CD4-positive, alpha-beta memory T cell (primary cell): ENCODE measurements around the gene SCRN1. TPM values are rescaled to one million over a fixed set of nuclear protein-coding genes. Genes with fewer than 3 reads are reported as not detected.
"Not testable (repeated sequence)": the region's sequence is repeated elsewhere in the genome, so short reads cannot be mapped to it uniquely, and the experiment has no call there.

Source experiments
- CTCF ChIA-PET: fragments of 350-600 bp; sonication (Branson Sonifier 250); formaldehyde crosslinking; loops from one replicate; lab custom pipeline; 2021; ENCODE audit warnings: inconsistent platforms; ENCODE audit not compliant: partially characterized antibody; lab: Charles Lee
- POLR2A ChIA-PET: fragments of 350-600 bp; sonication (Branson Sonifier 250); formaldehyde crosslinking; loops from one replicate; lab custom pipeline; 2021; ENCODE audit not compliant: partially characterized antibody; lab: Charles Lee
- DNase-seq, 5 donors: peaks; one replicate each; pipeline versions ENCODE4 v3.0.0 to v3.0.0-alpha.2; 2020 to 2022; ENCODE audit warnings: mixed read lengths in 1 of 5
- H3K27ac ChIP-seq: one replicate; pipeline ENCODE4 v1.7.0; 2013; ENCODE audit warnings: low read depth, low read length
- H3K27me3 ChIP-seq: 2 replicates; pipeline ENCODE4 v1.7.0; 2013; ENCODE audit warnings: mild to moderate bottlenecking, low read length, moderate library complexity; ENCODE audit not compliant: insufficient read depth
- H3K36me3 ChIP-seq: 2 replicates; pipeline ENCODE4 v1.7.0; 2013; ENCODE audit warnings: mild to moderate bottlenecking, low read length, moderate library complexity; ENCODE audit not compliant: insufficient read depth
- H3K4me1 ChIP-seq: 2 replicates; pipeline ENCODE4 v1.7.0; 2013; ENCODE audit warnings: mild to moderate bottlenecking, low read length, moderate library complexity; ENCODE audit not compliant: insufficient read depth
- H3K4me3 ChIP-seq, 2 donors: one replicate each; pipeline ENCODE4 v1.7.0; 2013; ENCODE audit warnings: low read length in 2 of 2, mild to moderate bottlenecking in 1 of 2
- H3K9me3 ChIP-seq, 2 donors: one replicate each; pipeline ENCODE4 v1.7.0; 2013; ENCODE audit warnings: low read length in 2 of 2, control low read depth in 1 of 2; ENCODE audit not compliant: control insufficient read depth in 1 of 2
- H3K27ac Mint-ChIP-seq, 7 donors: one replicate each; pipeline ENCODE4 v1.8.0; 2020 to 2021; ENCODE audit warnings: mixed read lengths in 7 of 7, mild to moderate bottlenecking in 6 of 7, inconsistent platforms in 3 of 7, moderate library complexity in 3 of 7
- H3K27me3 Mint-ChIP-seq, 2 donors: one replicate each; pipeline ENCODE4 v1.8.0; 2020 to 2021; ENCODE audit warnings: mixed read lengths in 2 of 2
- H3K36me3 Mint-ChIP-seq, 2 donors: one replicate each; pipeline ENCODE4 v1.8.0; 2020 to 2021; ENCODE audit warnings: mixed read lengths in 2 of 2, inconsistent platforms in 1 of 2, mild to moderate bottlenecking in 1 of 2
- H3K4me1 Mint-ChIP-seq, 4 donors: one replicate each; pipeline ENCODE4 v1.8.0; 2020 to 2021; ENCODE audit warnings: mixed read lengths in 4 of 4, mild to moderate bottlenecking in 1 of 4
- H3K4me3 Mint-ChIP-seq, 8 donors: one replicate each; pipeline ENCODE4 v1.8.0; 2020 to 2021; ENCODE audit warnings: mixed read lengths in 8 of 8, mild to moderate bottlenecking in 7 of 8, moderate library complexity in 6 of 8, inconsistent platforms in 3 of 8
- H3K9me3 Mint-ChIP-seq, 8 donors: one replicate each; pipeline ENCODE4 v1.8.0; 2020 to 2021; ENCODE audit warnings: mixed read lengths in 8 of 8, mild to moderate bottlenecking in 5 of 8, inconsistent platforms in 3 of 8, moderate library complexity in 1 of 8
- intact Hi-C: fragments of 100-400 bp; cut with micrococcal nuclease; formaldehyde crosslinking; loops from one replicate; pipeline ENCODE4 v1.15.1; 2023
- polyA plus RNA-seq, 2 donors: library from polyadenylated mRNA; unstranded; fragments of 300-500 nt; fragmentation: Illumina TruSeq; gene quantifications; one replicate each; pipeline ENCODE4 v1.2.3, GENCODE V29; 2021
- total RNA-seq, 2 experiments: library from RNA; stranded (reverse); gene quantifications; one replicate each; pipeline ENCODE4 v1.2.3, GENCODE V29; 2021

The SCRN1 gene
- total and polyA plus RNA-seq, 4 experiments from 2014 or later = 2.0 to 2.9 (median 2.4) TPM

DNA sequence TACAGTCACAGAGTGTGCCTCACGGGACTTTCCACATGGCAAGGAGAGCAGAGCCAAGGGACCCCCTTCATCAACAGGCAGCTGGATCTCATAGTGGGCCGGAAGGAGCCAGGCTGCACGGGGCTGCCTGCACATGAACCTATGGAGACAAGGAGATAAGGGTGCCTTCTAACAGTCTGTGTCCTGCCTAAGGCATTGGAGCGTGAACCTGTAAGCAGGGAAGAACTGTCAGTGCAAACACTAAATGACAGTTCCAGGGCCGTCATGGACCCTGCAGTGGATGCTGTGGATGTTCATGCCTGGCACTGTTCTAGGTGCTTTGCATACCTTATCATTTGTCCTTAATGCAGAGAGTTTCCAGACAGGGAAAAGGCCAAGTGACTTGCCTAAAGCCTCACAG lies 97.4 kb downstream of the SCRN1 start:
- intact Hi-C loops = no loop called here
- no peak overlapping the region for H3K27ac Mint-ChIP-seq
- DNase-seq = no peak
- H3K27me3 Mint-ChIP-seq = peaks cover 7 to 8% of the 10 kb centered on the region in 2 donors
- Histone ChIP-seq H3K4me1 (no peaks in the 10 kb centered on the region), H3K27me3 (no peaks in the 10 kb centered on the region), H3K9me3 (no peaks in the 10 kb centered on the region), H3K27ac (no peak overlapping the region), H3K4me3 (no peak overlapping the region), H3K36me3 (no peaks in the 10 kb centered on the region)
- no peak overlapping the region for H3K4me3 Mint-ChIP-seq
- H3K4me1 Mint-ChIP-seq = no peaks in the 10 kb centered on the region
- POLR2A ChIA-PET = no interaction called here
- CTCF ChIA-PET = no interaction called here
- peaks cover 0 to 9% (median 2%) of the 10 kb centered on the region in 8 donors for H3K9me3 Mint-ChIP-seq
- no peaks in the 10 kb centered on the region for H3K36me3 Mint-ChIP-seq

- ChIA-PET CTCF (no interaction called here), POLR2A (no interaction called here)
- Histone ChIP-seq H3K4me3 (no peak overlapping the region), H3K27ac (no peak overlapping the region), H3K36me3 (no peaks in the 10 kb centered on the region), H3K4me1 (no peaks in the 10 kb centered on the region), H3K9me3 (no peaks in the 10 kb centered on the region), H3K27me3 (no peaks in the 10 kb centered on the region)
- H3K27ac Mint-ChIP-seq = no peak overlapping the region
- peaks cover 0 to 6% (median 1%) of the 10 kb centered on the region in 8 donors for H3K9me3 Mint-ChIP-seq
- intact Hi-C loops = no loop called here
- no peaks in the 10 kb centered on the region for H3K4me1 Mint-ChIP-seq
- H3K36me3 Mint-ChIP-seq = no peaks in the 10 kb centered on the region
- DNase-seq = no peak
- peaks cover 7 to 8% of the 10 kb centered on the region in 2 donors for H3K27me3 Mint-ChIP-seq
- H3K4me3 Mint-ChIP-seq = no peak overlapping the region
Measured at GRCh38 chr7:29891766-29892165, 97.8 kb downstream of the SCRN1 start.

DNA sequence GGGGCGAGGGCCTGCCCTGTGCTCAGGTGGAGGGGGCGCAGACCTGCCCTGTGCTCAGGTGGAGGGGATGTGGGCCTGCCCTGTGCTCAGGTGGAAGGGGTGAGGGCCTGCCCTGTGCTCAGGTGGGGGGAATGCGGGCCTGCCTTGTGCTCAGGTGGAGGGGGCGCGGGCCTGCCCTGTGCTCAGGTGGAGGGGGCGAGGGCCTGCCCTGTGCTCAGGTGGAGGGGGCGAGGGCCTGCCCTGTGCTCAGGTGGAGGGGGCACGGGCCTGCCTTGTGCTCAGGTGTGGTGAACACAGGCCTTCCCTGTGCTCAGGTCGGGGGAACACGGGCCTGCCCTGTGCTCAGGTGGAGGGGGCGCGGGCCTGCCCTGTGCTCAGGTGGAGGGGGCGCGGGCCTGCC lies 98.8 kb downstream of the SCRN1 start:
- H3K36me3 Mint-ChIP-seq, H3K27me3 Mint-ChIP-seq, H3K27ac ChIP-seq, H3K36me3 ChIP-seq, H3K27ac Mint-ChIP-seq, H3K4me1 Mint-ChIP-seq, H3K27me3 ChIP-seq, POLR2A ChIA-PET, H3K4me3 ChIP-seq, H3K9me3 Mint-ChIP-seq, H3K9me3 ChIP-seq, CTCF ChIA-PET, H3K4me1 ChIP-seq, H3K4me3 Mint-ChIP-seq, DNase-seq, intact Hi-C loops: not testable (repeated sequence)

DNA sequence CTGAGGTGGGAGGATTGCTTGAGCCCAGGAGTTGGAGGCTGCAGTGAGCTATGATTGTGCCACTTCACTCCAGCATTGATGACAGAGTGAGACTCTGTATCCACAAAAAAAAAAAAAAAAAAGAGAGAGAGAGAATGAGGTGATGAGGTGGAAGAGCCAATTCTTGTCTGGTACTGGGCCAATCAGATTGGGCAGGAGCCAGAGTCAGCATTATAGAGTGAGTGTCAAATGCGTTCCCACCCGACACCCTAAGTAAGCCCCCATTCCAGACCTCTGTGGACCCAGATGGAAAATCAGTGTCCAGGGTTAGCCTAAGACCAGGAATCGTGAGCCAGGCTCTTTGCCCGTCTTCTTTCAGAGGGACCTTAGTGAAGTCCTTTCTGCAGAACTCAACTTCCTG lies 99.3 kb downstream of the SCRN1 start:
- no peak overlapping the region for H3K27ac Mint-ChIP-seq
- Histone ChIP-seq H3K36me3 (no peaks in the 10 kb centered on the region), H3K4me3 (no peak overlapping the region), H3K27ac (no peak overlapping the region), H3K27me3 (no peaks in the 10 kb centered on the region), H3K4me1 (no peaks in the 10 kb centered on the region), H3K9me3 (no peaks in the 10 kb centered on the region)
- H3K27me3 Mint-ChIP-seq = peaks cover under 1 to 1% of the 10 kb centered on the region in 2 donors
- no peak for DNase-seq
- H3K4me1 Mint-ChIP-seq = no peaks in the 10 kb centered on the region
- H3K9me3 Mint-ChIP-seq = peaks cover 0 to 2% (median 0%) of the 10 kb centered on the region in 8 donors
- intact Hi-C loops = no loop called here
- ChIA-PET CTCF (no interaction called here), POLR2A (no interaction called here)
- no peak overlapping the region for H3K4me3 Mint-ChIP-seq
- H3K36me3 Mint-ChIP-seq = no peaks in the 10 kb centered on the region

- no peaks in the 10 kb centered on the region for H3K4me1 ChIP-seq
- Mint-ChIP-seq H3K36me3 (no peaks in the 10 kb centered on the region), H3K4me3 (no peak overlapping the region), H3K27me3 (peaks cover 2 to 5% of the 10 kb centered on the region in 2 donors), H3K9me3 (peaks cover 0 to 2% (median 0%) of the 10 kb centered on the region in 8 donors), H3K4me1 (no peaks in the 10 kb centered on the region), H3K27ac (no peak overlapping the region)
- intact Hi-C loops = no loop called here
- no peak overlapping the region for H3K27ac ChIP-seq
- no peaks in the 10 kb centered on the region for H3K9me3 ChIP-seq
- no peaks in the 10 kb centered on the region for H3K27me3 ChIP-seq
- no peak overlapping the region for H3K4me3 ChIP-seq
- no peaks in the 10 kb centered on the region for H3K36me3 ChIP-seq
- ChIA-PET POLR2A (no interaction called here), CTCF (interaction anchor here (0.8 kb wide), 1 partner anchor 73 kb away, joined by 3 read pairs; no protein-coding TSS in a partner anchor)
- DNase-seq = no peak
Measured at GRCh38 chr7:29889288-29889687, 100.3 kb downstream of the SCRN1 start.

DNA sequence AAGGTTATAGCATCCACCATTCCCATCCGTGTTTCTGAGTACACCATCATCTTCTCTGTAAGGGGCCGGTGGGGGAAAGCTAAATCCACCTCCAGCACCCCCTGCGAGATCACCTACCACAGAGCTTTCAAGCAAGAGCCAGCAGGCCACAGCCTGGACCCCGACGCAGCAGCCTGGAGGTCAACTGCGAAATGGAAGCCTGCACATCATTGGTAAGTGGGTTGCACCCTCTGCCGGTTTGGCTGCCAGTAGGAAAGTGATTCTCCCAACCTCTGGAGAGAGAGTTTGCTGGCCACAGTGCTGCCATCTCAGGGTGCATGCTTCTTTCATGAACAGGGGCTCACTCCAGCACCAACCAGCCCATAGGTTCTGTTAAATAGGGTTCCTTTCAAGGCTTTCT lies 101.6 kb downstream of the SCRN1 start:
- Histone ChIP-seq H3K9me3 (no peaks in the 10 kb centered on the region), H3K4me3 (no peak overlapping the region), H3K27ac (no peak overlapping the region), H3K27me3 (no peaks in the 10 kb centered on the region), H3K4me1 (no peaks in the 10 kb centered on the region), H3K36me3 (no peaks in the 10 kb centered on the region)
- CTCF ChIA-PET = no interaction called here
- peaks cover 0 to 2% (median 0%) of the 10 kb centered on the region in 8 donors for H3K9me3 Mint-ChIP-seq
- peaks cover 2 to 8% of the 10 kb centered on the region in 2 donors for H3K27me3 Mint-ChIP-seq
- intact Hi-C loops = no loop called here
- no peaks in the 10 kb centered on the region for H3K36me3 Mint-ChIP-seq
- no peak overlapping the region for H3K27ac Mint-ChIP-seq
- H3K4me1 Mint-ChIP-seq = peaks cover 0 to 5% (median 3%) of the 10 kb centered on the region in 4 donors
- no peak overlapping the region for H3K4me3 Mint-ChIP-seq
- no peak for DNase-seq
- POLR2A ChIA-PET = no interaction called here

DNA sequence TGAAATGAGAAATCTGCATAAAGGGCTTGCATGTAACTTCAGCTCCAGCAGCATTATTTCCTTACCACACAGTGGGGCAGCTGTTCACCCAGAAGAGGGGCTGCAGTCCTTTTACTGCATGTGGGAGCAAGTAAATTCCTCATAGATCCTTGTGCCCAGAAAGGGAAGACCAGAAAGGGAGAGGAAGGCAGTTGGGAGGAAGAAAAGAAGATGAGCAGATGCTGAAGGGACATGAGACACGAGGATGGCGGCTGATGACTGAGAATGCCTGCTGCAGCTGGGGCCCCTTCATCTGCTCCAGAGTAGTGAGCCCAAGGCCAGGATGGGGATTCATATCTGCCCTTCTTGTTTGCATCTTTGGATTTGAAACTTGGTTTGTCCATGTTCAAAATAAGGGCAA lies 102.8 kb downstream of the SCRN1 start:
- Mint-ChIP-seq H3K27ac (no peak overlapping the region), H3K36me3 (no peaks in the 10 kb centered on the region), H3K9me3 (peaks cover 0 to 2% (median 0%) of the 10 kb centered on the region in 8 donors), H3K27me3 (peaks cover 8 to 13% of the 10 kb centered on the region in 2 donors), H3K4me3 (no peak overlapping the region), H3K4me1 (peaks cover 0 to 8% (median 4%) of the 10 kb centered on the region in 4 donors)
- Histone ChIP-seq H3K9me3 (no peaks in the 10 kb centered on the region), H3K27me3 (no peaks in the 10 kb centered on the region), H3K4me1 (no peaks in the 10 kb centered on the region), H3K27ac (no peak overlapping the region), H3K4me3 (no peak overlapping the region), H3K36me3 (no peaks in the 10 kb centered on the region)
- CTCF ChIA-PET = no interaction called here
- DNase-seq = no peak
- intact Hi-C loops = no loop called here
- POLR2A ChIA-PET = no interaction called here

DNA sequence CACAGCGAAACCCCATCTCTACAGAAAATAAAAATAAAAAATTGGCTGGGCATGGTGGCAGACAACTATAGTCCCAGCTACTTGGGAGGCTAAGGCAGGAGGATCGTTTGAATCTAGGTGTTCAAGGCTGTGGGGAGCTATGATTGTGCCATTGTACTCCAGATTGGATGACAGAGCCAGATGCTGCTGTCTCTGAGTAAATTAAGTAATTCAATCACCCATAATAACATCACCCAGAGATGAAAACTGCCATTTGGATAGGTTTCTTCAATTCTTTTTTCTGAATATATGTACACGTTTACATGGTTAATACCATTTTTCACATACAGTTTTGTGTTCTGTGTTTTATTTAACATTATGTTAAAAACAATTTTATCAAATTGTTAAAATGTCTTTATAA lies 104.0 kb downstream of the SCRN1 start:
- no peaks in the 10 kb centered on the region for H3K27me3 ChIP-seq
- CTCF ChIA-PET = interaction anchor here (1.6 kb wide), 1 partner anchor 32 kb away, joined by 3 read pairs; no protein-coding TSS in a partner anchor
- H3K9me3 Mint-ChIP-seq = peaks cover 0 to 2% (median 0%) of the 10 kb centered on the region in 8 donors
- H3K4me3 Mint-ChIP-seq = no peak overlapping the region
- no peak overlapping the region for H3K27ac ChIP-seq
- no peaks in the 10 kb centered on the region for H3K36me3 ChIP-seq
- no peak overlapping the region for H3K4me3 ChIP-seq
- DNase-seq = no peak
- H3K9me3 ChIP-seq = no peaks in the 10 kb centered on the region
- H3K4me1 ChIP-seq = no peaks in the 10 kb centered on the region
- peaks cover 11 to 13% of the 10 kb centered on the region in 2 donors for H3K27me3 Mint-ChIP-seq
- POLR2A ChIA-PET = no interaction called here
- no peak overlapping the region for H3K27ac Mint-ChIP-seq
- intact Hi-C loops = no loop called here
- H3K36me3 Mint-ChIP-seq = no peaks in the 10 kb centered on the region
- peaks cover 0 to 8% (median 4%) of the 10 kb centered on the region in 4 donors for H3K4me1 Mint-ChIP-seq
